HepG2 (cell line): Measurements from ENCODE around the gene HMGCS2. TPM values are rescaled to one million over a fixed set of nuclear protein-coding genes. Genes with fewer than 3 reads are reported as not detected.
A peak's percentile ranks its signal among the peaks of the same experiment; 100 is the strongest.

ENCODE experiments used
- DNMT1 ChIP-seq: sonication (generic); formaldehyde crosslinking; IDR thresholded peaks from 2 replicates; pipeline ENCODE4 v1.5.1; 2020; ENCODE audit warnings: mild to moderate bottlenecking, missing genetic modification reagents
- ISL2 ChIP-seq: sonication (generic); formaldehyde crosslinking; IDR thresholded peaks from 2 replicates; pipeline ENCODE4 v1.5.0; 2020; ENCODE audit warnings: missing genetic modification reagents
- NCOA1 ChIP-seq: sonication (generic); formaldehyde crosslinking; IDR thresholded peaks from 2 replicates; pipeline ENCODE4 v1.9.0; 2021; ENCODE audit warnings: missing genetic modification reagents
- ONECUT2 ChIP-seq: sonication (generic); formaldehyde crosslinking; IDR thresholded peaks from 2 replicates; pipeline ENCODE4 v1.4.0; 2020; ENCODE audit warnings: missing genetic modification reagents
- polyA plus RNA-seq, 8 experiments: library from polyadenylated mRNA; depleted of rRNA in 3 of 8; stranded (reverse) in 7 of 8; unstranded in 1 of 8; fragments of >200 nt; fragmentation: Illumina TruSeq in 4 of 8; extraction: Trizol in 4 of 8; gene quantifications; 2 replicates each; pipeline versions ENCODE4 v1.2.1 to v1.2.3, GENCODE V29; 2011 to 2016; ENCODE audit warnings: low read depth in 4 of 8, missing spikeins in 1 of 8, mixed read lengths in 1 of 8; ENCODE audit not compliant: insufficient read depth in 1 of 8
- total RNA-seq, 5 experiments: library from RNA; depleted of rRNA; stranded (reverse); fragments of >200 nt; fragmentation: Illumina TruSeq; extraction: Trizol; gene quantifications; 2 replicates each; pipeline ENCODE4 v1.2.3, GENCODE V29; 2016; ENCODE audit warnings: low read depth in 1 of 5
- TF ChIP-seq, protein P1 (sequence below): sonication (generic); formaldehyde crosslinking; IDR thresholded peaks from 2 replicates; pipeline ENCODE4 v1.5.0; 2020; ENCODE audit warnings: missing genetic modification reagents
- TF ChIP-seq, protein P2 (sequence below): sonication (generic); formaldehyde crosslinking; IDR thresholded peaks from 2 replicates; pipeline ENCODE4 v1.5.1; 2020; ENCODE audit warnings: mild to moderate bottlenecking, moderate library complexity, missing genetic modification reagents
- TF ChIP-seq, protein P3 (sequence below): IDR thresholded peaks from 2 replicates; pipeline ENCODE4 v1.6.1; 2012; ENCODE audit warnings: low read depth, low read length, improper control_type of control experiment
- TF ChIP-seq, protein P4 (sequence below): sonication (generic); formaldehyde crosslinking; IDR thresholded peaks from 2 replicates; pipeline ENCODE4 v1.5.0; 2020; ENCODE audit warnings: mild to moderate bottlenecking, missing genetic modification reagents, borderline replicate concordance
- TF ChIP-seq, protein P5 (sequence below): sonication (generic); formaldehyde crosslinking; IDR thresholded peaks from 2 replicates; pipeline ENCODE4 v1.4.0; 2020; ENCODE audit warnings: mild to moderate bottlenecking, missing genetic modification reagents
- TF ChIP-seq, protein P6 (sequence below): sonication (generic); formaldehyde crosslinking; IDR thresholded peaks from 2 replicates; pipeline ENCODE4 v1.9.0; 2022; ENCODE audit warnings: low read depth, missing genetic modification reagents
- TF ChIP-seq, protein P7 (sequence below): sonication (generic); formaldehyde crosslinking; IDR thresholded peaks from 2 replicates; pipeline ENCODE4 v1.4.0; 2020; ENCODE audit warnings: missing genetic modification reagents
- TF ChIP-seq, protein P8 (sequence below): IDR thresholded peaks from 2 replicates; pipeline ENCODE4 v1.6.1; 2016

Gene HMGCS2
- total and polyA plus RNA-seq, 2 of the 13 experiments (the other 11 are each of a cell fraction or from before 2014, with no cell fraction given), result 0.44 to 1.5 TPM

DNA sequence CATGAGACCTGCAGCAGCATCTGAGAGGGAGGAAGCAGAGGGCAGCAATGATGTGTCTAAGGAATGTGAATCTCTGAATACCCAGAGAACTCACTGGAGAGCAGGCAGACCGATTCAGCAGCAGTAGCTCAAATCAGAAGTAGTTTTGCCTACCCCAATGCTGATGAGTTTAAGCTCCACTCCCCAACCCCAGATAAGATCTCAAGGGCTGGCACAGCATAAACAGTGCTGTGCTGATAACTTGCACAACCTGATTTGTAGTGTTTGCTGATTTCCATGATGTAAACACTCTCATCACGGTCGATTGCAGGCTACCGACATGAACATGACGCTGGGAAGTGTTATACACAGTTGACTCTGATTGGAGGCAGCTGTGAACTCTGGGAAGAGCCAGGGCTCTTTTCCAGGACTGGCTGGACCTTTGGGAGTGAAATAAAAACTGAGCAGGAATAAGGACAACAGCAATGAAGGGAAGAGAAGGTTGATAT, 11.2 kb upstream of the HMGCS2 start (continued):
- TF ChIP-seq, protein P1, sequence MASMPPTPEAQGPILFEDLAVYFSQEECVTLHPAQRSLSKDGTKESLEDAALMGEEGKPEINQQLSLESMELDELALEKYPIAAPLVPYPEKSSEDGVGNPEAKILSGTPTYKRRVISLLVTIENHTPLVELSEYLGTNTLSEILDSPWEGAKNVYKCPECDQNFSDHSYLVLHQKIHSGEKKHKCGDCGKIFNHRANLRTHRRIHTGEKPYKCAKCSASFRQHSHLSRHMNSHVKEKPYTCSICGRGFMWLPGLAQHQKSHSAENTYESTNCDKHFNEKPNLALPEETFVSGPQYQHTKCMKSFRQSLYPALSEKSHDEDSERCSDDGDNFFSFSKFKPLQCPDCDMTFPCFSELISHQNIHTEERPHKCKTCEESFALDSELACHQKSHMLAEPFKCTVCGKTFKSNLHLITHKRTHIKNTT (CRISPR knock-in tag), result no peak
- TF ChIP-seq, protein P2, sequence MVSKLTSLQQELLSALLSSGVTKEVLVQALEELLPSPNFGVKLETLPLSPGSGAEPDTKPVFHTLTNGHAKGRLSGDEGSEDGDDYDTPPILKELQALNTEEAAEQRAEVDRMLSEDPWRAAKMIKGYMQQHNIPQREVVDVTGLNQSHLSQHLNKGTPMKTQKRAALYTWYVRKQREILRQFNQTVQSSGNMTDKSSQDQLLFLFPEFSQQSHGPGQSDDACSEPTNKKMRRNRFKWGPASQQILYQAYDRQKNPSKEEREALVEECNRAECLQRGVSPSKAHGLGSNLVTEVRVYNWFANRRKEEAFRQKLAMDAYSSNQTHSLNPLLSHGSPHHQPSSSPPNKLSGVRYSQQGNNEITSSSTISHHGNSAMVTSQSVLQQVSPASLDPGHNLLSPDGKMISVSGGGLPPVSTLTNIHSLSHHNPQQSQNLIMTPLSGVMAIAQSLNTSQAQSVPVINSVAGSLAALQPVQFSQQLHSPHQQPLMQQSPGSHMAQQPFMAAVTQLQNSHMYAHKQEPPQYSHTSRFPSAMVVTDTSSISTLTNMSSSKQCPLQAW (CRISPR knock-in tag), result no peak
- TF ChIP-seq, protein P3, sequence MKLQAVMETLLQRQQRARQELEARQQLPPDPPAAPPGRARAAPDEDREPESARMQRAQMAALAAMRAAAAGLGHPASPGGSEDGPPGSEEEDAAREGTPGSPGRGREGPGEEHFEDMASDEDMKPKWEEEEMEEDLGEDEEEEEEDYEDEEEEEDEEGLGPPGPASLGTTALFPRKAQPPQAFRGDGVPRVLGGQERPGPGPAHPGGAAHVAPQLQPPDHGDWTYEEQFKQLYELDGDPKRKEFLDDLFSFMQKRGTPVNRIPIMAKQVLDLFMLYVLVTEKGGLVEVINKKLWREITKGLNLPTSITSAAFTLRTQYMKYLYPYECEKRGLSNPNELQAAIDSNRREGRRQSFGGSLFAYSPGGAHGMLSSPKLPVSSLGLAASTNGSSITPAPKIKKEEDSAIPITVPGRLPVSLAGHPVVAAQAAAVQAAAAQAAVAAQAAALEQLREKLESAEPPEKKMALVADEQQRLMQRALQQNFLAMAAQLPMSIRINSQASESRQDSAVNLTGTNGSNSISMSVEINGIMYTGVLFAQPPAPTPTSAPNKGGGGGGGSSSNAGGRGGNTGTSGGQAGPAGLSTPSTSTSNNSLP, result peak; percentile 62; the same call in 1 of the 2 replicates
- TF ChIP-seq NCOA1 (CRISPR knock-in tag), result no peak
- TF ChIP-seq, protein P4, sequence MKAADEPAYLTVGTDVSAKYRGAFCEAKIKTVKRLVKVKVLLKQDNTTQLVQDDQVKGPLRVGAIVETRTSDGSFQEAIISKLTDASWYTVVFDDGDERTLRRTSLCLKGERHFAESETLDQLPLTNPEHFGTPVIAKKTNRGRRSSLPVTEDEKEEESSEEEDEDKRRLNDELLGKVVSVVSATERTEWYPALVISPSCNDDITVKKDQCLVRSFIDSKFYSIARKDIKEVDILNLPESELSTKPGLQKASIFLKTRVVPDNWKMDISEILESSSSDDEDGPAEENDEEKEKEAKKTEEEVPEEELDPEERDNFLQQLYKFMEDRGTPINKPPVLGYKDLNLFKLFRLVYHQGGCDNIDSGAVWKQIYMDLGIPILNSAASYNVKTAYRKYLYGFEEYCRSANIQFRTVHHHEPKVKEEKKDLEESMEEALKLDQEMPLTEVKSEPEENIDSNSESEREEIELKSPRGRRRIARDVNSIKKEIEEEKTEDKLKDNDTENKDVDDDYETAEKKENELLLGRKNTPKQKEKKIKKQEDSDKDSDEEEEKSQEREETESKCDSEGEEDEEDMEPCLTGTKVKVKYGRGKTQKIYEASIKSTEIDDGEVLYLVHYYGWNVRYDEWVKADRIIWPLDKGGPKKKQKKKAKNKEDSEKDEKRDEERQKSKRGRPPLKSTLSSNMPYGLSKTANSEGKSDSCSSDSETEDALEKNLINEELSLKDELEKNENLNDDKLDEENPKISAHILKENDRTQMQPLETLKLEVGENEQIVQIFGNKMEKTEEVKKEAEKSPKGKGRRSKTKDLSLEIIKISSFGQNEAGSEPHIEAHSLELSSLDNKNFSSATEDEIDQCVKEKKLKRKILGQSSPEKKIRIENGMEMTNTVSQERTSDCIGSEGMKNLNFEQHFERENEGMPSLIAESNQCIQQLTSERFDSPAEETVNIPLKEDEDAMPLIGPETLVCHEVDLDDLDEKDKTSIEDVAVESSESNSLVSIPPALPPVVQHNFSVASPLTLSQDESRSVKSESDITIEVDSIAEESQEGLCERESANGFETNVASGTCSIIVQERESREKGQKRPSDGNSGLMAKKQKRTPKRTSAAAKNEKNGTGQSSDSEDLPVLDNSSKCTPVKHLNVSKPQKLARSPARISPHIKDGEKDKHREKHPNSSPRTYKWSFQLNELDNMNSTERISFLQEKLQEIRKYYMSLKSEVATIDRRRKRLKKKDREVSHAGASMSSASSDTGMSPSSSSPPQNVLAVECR (CRISPR knock-in tag), result peak; percentile 57; the same call in 1 of the 2 replicates
- TF ChIP-seq DNMT1 (CRISPR knock-in tag), result no peak
- TF ChIP-seq ONECUT2 (CRISPR knock-in tag), result peak; percentile 42; the same call in 1 of the 2 replicates
- TF ChIP-seq, protein P5, sequence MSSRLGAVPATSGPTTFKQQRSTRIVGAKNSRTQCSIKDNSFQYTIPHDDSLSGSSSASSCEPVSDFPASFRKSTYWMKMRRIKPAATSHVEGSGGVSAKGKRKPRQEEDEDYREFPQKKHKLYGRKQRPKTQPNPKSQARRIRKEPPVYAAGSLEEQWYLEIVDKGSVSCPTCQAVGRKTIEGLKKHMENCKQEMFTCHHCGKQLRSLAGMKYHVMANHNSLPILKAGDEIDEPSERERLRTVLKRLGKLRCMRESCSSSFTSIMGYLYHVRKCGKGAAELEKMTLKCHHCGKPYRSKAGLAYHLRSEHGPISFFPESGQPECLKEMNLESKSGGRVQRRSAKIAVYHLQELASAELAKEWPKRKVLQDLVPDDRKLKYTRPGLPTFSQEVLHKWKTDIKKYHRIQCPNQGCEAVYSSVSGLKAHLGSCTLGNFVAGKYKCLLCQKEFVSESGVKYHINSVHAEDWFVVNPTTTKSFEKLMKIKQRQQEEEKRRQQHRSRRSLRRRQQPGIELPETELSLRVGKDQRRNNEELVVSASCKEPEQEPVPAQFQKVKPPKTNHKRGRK (CRISPR knock-in tag), result no peak
- TF ChIP-seq, protein P6, sequence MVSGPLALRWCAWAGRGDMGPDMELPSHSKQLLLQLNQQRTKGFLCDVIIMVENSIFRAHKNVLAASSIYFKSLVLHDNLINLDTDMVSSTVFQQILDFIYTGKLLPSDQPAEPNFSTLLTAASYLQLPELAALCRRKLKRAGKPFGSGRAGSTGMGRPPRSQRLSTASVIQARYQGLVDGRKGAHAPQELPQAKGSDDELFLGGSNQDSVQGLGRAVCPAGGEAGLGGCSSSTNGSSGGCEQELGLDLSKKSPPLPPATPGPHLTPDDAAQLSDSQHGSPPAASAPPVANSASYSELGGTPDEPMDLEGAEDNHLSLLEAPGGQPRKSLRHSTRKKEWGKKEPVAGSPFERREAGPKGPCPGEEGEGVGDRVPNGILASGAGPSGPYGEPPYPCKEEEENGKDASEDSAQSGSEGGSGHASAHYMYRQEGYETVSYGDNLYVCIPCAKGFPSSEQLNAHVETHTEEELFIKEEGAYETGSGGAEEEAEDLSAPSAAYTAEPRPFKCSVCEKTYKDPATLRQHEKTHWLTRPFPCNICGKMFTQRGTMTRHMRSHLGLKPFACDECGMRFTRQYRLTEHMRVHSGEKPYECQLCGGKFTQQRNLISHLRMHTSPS (CRISPR knock-in tag), result no peak
- no peak for TF ChIP-seq ISL2 (CRISPR knock-in tag)
- TF ChIP-seq, protein P7, sequence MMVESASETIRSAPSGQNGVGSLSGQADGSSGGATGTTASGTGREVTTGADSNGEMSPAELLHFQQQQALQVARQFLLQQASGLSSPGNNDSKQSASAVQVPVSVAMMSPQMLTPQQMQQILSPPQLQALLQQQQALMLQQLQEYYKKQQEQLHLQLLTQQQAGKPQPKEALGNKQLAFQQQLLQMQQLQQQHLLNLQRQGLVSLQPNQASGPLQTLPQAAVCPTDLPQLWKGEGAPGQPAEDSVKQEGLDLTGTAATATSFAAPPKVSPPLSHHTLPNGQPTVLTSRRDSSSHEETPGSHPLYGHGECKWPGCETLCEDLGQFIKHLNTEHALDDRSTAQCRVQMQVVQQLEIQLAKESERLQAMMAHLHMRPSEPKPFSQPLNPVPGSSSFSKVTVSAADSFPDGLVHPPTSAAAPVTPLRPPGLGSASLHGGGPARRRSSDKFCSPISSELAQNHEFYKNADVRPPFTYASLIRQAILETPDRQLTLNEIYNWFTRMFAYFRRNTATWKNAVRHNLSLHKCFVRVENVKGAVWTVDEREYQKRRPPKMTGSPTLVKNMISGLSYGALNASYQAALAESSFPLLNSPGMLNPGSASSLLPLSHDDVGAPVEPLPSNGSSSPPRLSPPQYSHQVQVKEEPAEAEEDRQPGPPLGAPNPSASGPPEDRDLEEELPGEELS (CRISPR knock-in tag), result peak; percentile 87
- TF ChIP-seq, protein P8, sequence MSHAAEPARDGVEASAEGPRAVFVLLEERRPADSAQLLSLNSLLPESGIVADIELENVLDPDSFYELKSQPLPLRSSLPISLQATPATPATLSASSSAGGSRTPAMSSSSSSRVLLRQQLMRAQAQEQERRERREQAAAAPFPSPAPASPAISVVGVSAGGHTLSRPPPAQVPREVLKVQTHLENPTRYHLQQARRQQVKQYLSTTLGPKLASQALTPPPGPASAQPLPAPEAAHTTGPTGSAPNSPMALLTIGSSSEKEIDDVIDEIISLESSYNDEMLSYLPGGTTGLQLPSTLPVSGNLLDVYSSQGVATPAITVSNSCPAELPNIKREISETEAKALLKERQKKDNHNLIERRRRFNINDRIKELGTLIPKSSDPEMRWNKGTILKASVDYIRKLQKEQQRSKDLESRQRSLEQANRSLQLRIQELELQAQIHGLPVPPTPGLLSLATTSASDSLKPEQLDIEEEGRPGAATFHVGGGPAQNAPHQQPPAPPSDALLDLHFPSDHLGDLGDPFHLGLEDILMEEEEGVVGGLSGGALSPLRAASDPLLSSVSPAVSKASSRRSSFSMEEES (CRISPR knock-in tag), result no peak
